Activated CD4-positive, alpha-beta T cell treated with anti-CD3 and anti-CD28 coated beads, Interleukin-2, Interleukin-4, amounts not matched to agents 100 ng/mL and 50 ng/mL, durations not matched to agents 16 hours and 8 hours (primary cell): ENCODE data around the gene GOT1.

Experiments
- DNase-seq: peaks from one replicate; pipeline ENCODE4 v3.0.0-alpha.2; 2020; ENCODE audit warnings: low spot score

GOT1 gene

GRCh38 chr10:99358101-99358500 lies 72.3 kb downstream of the GOT1 start:
- no peak for DNase-seq

- no peak for DNase-seq
These were observed 72.7 kb downstream of the GOT1 start for GRCh38 chr10:99357691-99358090.

GRCh38 chr10:99353182-99353581 lies 77.2 kb downstream of the GOT1 start:
- DNase-seq = no peak

GRCh38 chr10:99347672-99348071 lies 82.8 kb downstream of the GOT1 start:
- DNase-seq = no peak
